K562 (cell line): ENCODE measurements around the gene PDE1A. TPM values are rescaled to one million over a fixed set of nuclear protein-coding genes. Genes with fewer than 3 reads are reported as not detected.

Experiments used
- ATAC-seq: fragments of 200-7000 bp; cut with Tn5 transposase; 3 replicates; pipeline ENCODE4 v1.9.1; 2020; ENCODE audit warnings: moderate library complexity
- BruUV-seq: library from RNA; stranded (reverse); fragments of 400-500 nt; replicated peaks from 2 replicates; lab custom pipeline; 2021; lab: Mats Ljungman, UMichigan
- CTCF ChIA-PET: fragments of 300-600 bp; formaldehyde crosslinking; extraction: SDS; loops from one replicate; lab custom pipeline; 2021; ENCODE audit warnings: low intra/inter-chr PET ratio; lab: Yijun Ruan, JAX
- POLR2A ChIA-PET: fragments of 300-600, 350-650 bp; sonication (Branson Sonifier 250); formaldehyde crosslinking; extraction: SDS; loops from one replicate; lab custom pipeline; 2021; ENCODE audit warnings: antibody characterized with exemption, inconsistent platforms; lab: Yijun Ruan, JAX
- DNase-seq, 4 experiments: peaks; one replicate each; pipeline versions ENCODE4 v3.0.0 to v3.0.0-alpha.2; 2011 to 2018; ENCODE audit warnings: low spot score in 3 of 4, mixed read lengths in 3 of 4; ENCODE audit errors: extremely low read depth in 1 of 4
- FAIRE-seq: peaks from 2 replicates; lab custom pipeline; 2011; peaks lifted over from hg19 to GRCh38; lab: Jason Lieb, UNC
- H2AFZ ChIP-seq: 2 replicates; pipeline ENCODE4 v1.6.0; 2011; ENCODE audit warnings: low read depth, low read length, control low read depth, inconsistent platforms
- H3K27ac ChIP-seq: fragments of 200-600 bp; 3 replicates; pipeline ENCODE4 v1.8.0; 2011; ENCODE audit warnings: low read depth, mild to moderate bottlenecking, control low read depth, inconsistent platforms, low read length, moderate library complexity, mixed read lengths; ENCODE audit errors: extremely low read depth
- H3K27me3 ChIP-seq, 2 experiments: fragments of 300-600 bp in 1 of 2; 2 replicates in 1 of 2; 3 replicates in 1 of 2; pipeline versions ENCODE4 v1.6.0 to v1.8.0; 2011; ENCODE audit warnings: inconsistent platforms in 2 of 2, low read length in 2 of 2, mild to moderate bottlenecking in 1 of 2, mixed read lengths in 1 of 2, moderate library complexity in 1 of 2; ENCODE audit not compliant: control insufficient read depth in 2 of 2, insufficient read depth in 2 of 2
- H3K36me3 ChIP-seq: fragments of 300-600 bp; 3 replicates; pipeline ENCODE4 v1.8.0; 2011; ENCODE audit warnings: mild to moderate bottlenecking, low read length, inconsistent platforms; ENCODE audit not compliant: control insufficient read depth, insufficient read depth
- H3K4me1 ChIP-seq, 2 experiments: fragments of 200-600 bp in 1 of 2; replicated peaks in 1 of 2; 2 replicates in 1 of 2; 3 replicates in 1 of 2; pipeline versions ENCODE4 v1.5.1 to v1.8.0; 2011; ENCODE audit warnings: inconsistent platforms in 2 of 2, low read length in 2 of 2, mild to moderate bottlenecking in 1 of 2, mixed read lengths in 1 of 2, moderate library complexity in 1 of 2; ENCODE audit not compliant: control insufficient read depth in 2 of 2, insufficient read depth in 2 of 2
- H3K4me2 ChIP-seq: 2 replicates; pipeline ENCODE4 v1.6.1; 2011; ENCODE audit warnings: low read length, control low read depth, inconsistent platforms, mixed read lengths; ENCODE audit not compliant: insufficient read depth
- H3K4me3 ChIP-seq: fragments of 200-600 bp; sonication (generic), shearing (Covaris generic); 2 replicates; pipeline ENCODE4 v1.5.1; 2016; ENCODE audit warnings: control low read depth, inconsistent platforms
- H3K79me2 ChIP-seq: fragments of 200-600 bp; 3 replicates; pipeline ENCODE4 v1.8.0; 2011; ENCODE audit warnings: low read length, inconsistent platforms; ENCODE audit not compliant: control insufficient read depth, insufficient read depth
- H3K9ac ChIP-seq, 2 experiments: 2 replicates each; pipeline versions ENCODE4 v1.6.0 to v1.6.1; 2011; ENCODE audit warnings: low read depth in 2 of 2, low read length in 2 of 2, control low read depth in 1 of 2, inconsistent platforms in 1 of 2, mild to moderate bottlenecking in 1 of 2, mixed read lengths in 1 of 2; ENCODE audit not compliant: insufficient read depth in 1 of 2
- H3K9me1 ChIP-seq: one replicate; pipeline ENCODE4 v1.6.0; 2011; ENCODE audit warnings: inconsistent platforms, mild to moderate bottlenecking, low read length, moderate library complexity; ENCODE audit not compliant: control insufficient read depth, insufficient read depth
- H3K9me3 ChIP-seq: replicated peaks from 2 replicates; pipeline ENCODE4 v1.5.1; 2011; ENCODE audit warnings: low read depth, low read length, inconsistent platforms; ENCODE audit not compliant: control insufficient read depth, insufficient read depth
- H4K20me1 ChIP-seq: replicated peaks from 2 replicates; pipeline ENCODE4 v1.6.1; 2011; ENCODE audit warnings: low read length, inconsistent platforms, mixed read lengths; ENCODE audit not compliant: control insufficient read depth, insufficient read depth
- CEBPG ChIP-seq, 3 experiments: fragments of 200-800 bp in 1 of 3; sonication (Bioruptor generic) in 1 of 3; sonication (generic) in 1 of 3; formaldehyde crosslinking in 1 of 3; IDR thresholded peaks in 2 of 3; conservative IDR thresholded peaks in 1 of 3; 2 replicates each; pipeline versions ENCODE4 v1.6.1 to v1.8.0; 2016 to 2022; ENCODE audit warnings: missing compliant biosample characterization in 2 of 3, missing genetic modification characterization in 2 of 3, mild to moderate bottlenecking in 1 of 3, missing genetic modification reagents in 1 of 3
- DEAF1 ChIP-seq: fragments of 450-650 bp; formaldehyde crosslinking; IDR thresholded peaks from 2 replicates; pipeline ENCODE4 v1.4.0; 2020; ENCODE audit warnings: mild to moderate bottlenecking, moderate library complexity
- HDAC6 ChIP-seq: IDR thresholded peaks from 2 replicates; pipeline ENCODE4 v1.6.1; 2012; ENCODE audit warnings: low read depth, mild to moderate bottlenecking, control low read depth, inconsistent platforms, low read length, moderate library complexity
- HEY1 ChIP-seq: fragments of 250-450 bp; sonication (Bioruptor Pico); IDR thresholded peaks from 2 replicates; pipeline ENCODE4 v1.5.0; 2020; ENCODE audit warnings: mild to moderate bottlenecking, moderate library complexity, borderline replicate concordance
- LEF1 ChIP-seq: fragments of 450-650 bp; IDR thresholded peaks from 2 replicates; pipeline ENCODE4 v1.6.1; 2016; ENCODE audit warnings: mild to moderate bottlenecking
- MXD1 ChIP-seq: fragments of 250-450 bp; sonication (Bioruptor Pico); IDR thresholded peaks from 2 replicates; pipeline ENCODE4 v1.8.0; 2021; ENCODE audit warnings: borderline replicate concordance, mild to moderate bottlenecking, moderate library complexity; ENCODE audit not compliant: poor library complexity, severe bottlenecking
- NFYB ChIP-seq: IDR thresholded peaks from 2 replicates; pipeline ENCODE4 v1.6.1; 2011; ENCODE audit warnings: mild to moderate bottlenecking, moderate library complexity; ENCODE audit not compliant: insufficient read length; ENCODE audit errors: extremely low read depth
- NUFIP1 ChIP-seq: fragments of 450-650 bp; IDR thresholded peaks from 2 replicates; pipeline ENCODE4 v1.6.1; 2018; ENCODE audit not compliant: partially characterized antibody
- PHF8 ChIP-seq: fragments of 200-600 bp; sonication (generic); IDR thresholded peaks from 2 replicates; pipeline ENCODE4 v1.6.1; 2012; ENCODE audit warnings: mixed run types, mild to moderate bottlenecking, inconsistent platforms, low read length, moderate library complexity, borderline replicate concordance
- PTTG1 ChIP-seq: fragments of 450-650 bp; IDR thresholded peaks from 2 replicates; pipeline ENCODE4 v1.6.1; 2016; ENCODE audit warnings: low read depth, mild to moderate bottlenecking, missing genetic modification characterization, missing compliant biosample characterization
- SUPT5H ChIP-seq: fragments of 450-650 bp; IDR thresholded peaks from 2 replicates; pipeline ENCODE4 v1.6.1; 2016
- TCF7L2 ChIP-seq: fragments of 150-350 bp; IDR thresholded peaks from 2 replicates; pipeline ENCODE4 v1.6.1; 2016; ENCODE audit warnings: low read depth, mild to moderate bottlenecking, low read length, moderate library complexity
- THAP12 ChIP-seq: fragments of 250-450 bp; sonication (Bioruptor Pico); IDR thresholded peaks from 2 replicates; pipeline ENCODE4 v1.9.0; 2021; ENCODE audit warnings: mild to moderate bottlenecking, inconsistent platforms
- WGBS: fragments of 100-300 bp; shearing (Covaris generic); methylation state at CpG from one replicate; pipeline ENCODE4 v1.1.6; 2016; ENCODE audit warnings: low coverage, mixed read lengths; ENCODE audit not compliant: insufficient coverage; ENCODE audit errors: missing lambda C conversion rate; 5-methylcytosine and 5-hydroxymethylcytosine counted together
- in situ Hi-C: fragments of 300-500 bp; cut with MboI; formaldehyde crosslinking; loops from 4 replicates; pipeline ENCODE4 v1.15.0; 2018; ENCODE audit warnings: inconsistent platforms, mixed read lengths
- intact Hi-C: fragments of 100-400 bp; cut with micrococcal nuclease; formaldehyde crosslinking; loops from 2 replicates; pipeline ENCODE4 v1.14.2; 2022
- polyA plus RNA-seq, 8 experiments: library from polyadenylated mRNA; depleted of rRNA in 4 of 8; stranded (reverse) in 5 of 8; unstranded in 3 of 8; fragments of >200 nt; fragmentation: Nextera tagmentation in 2 of 8; fragmentation: Illumina TruSeq in 1 of 8; extraction: Ambion mirVana in 2 of 8; extraction: Trizol in 1 of 8; gene quantifications; 2 replicates each; pipeline versions ENCODE4 v1.2.1 to v1.2.3, GENCODE V29; 2011 to 2014; ENCODE audit warnings: inconsistent platforms in 1 of 8, missing spikeins in 1 of 8
- total RNA-seq, 7 experiments: library from RNA; depleted of rRNA in 6 of 7; stranded (reverse); fragments of >200 nt in 6 of 7; fragmentation: Illumina TruSeq in 2 of 7; extraction: Trizol in 2 of 7; gene quantifications; 2 replicates each; pipeline versions ENCODE4 v1.2.1 to v1.2.3, GENCODE V29; 2011 to 2021; ENCODE audit warnings: low replicate concordance in 1 of 7
- TF ChIP-seq, protein P1 (sequence below): sonication (generic); formaldehyde crosslinking; IDR thresholded peaks from 2 replicates; pipeline ENCODE4 v1.8.1; 2023; ENCODE audit warnings: mild to moderate bottlenecking, missing genetic modification reagents, moderate library complexity

The PDE1A gene
- total and polyA plus RNA-seq, 9 of the 15 experiments (the other 6 are each of a cell fraction or from before 2014, with no cell fraction given): 0.14 to 0.91 (median 0.32) TPM

- TF ChIP-seq, protein P1, sequence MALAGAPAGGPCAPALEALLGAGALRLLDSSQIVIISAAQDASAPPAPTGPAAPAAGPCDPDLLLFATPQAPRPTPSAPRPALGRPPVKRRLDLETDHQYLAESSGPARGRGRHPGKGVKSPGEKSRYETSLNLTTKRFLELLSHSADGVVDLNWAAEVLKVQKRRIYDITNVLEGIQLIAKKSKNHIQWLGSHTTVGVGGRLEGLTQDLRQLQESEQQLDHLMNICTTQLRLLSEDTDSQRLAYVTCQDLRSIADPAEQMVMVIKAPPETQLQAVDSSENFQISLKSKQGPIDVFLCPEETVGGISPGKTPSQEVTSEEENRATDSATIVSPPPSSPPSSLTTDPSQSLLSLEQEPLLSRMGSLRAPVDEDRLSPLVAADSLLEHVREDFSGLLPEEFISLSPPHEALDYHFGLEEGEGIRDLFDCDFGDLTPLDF: no peak
- no peak for TF ChIP-seq TCF7L2
- TF ChIP-seq PTTG1: no peak
- TF ChIP-seq CEBPG (CRISPR knock-in tag; IDR thresholded peaks at IDR 0.05): no peak
- no peak for TF ChIP-seq CEBPG (tag; conservative IDR thresholded peaks at IDR 0.05 in 1 of 2, IDR thresholded peaks at IDR 0.05 in 1 of 2)
- TF ChIP-seq SUPT5H: no peak
- TF ChIP-seq, all 486 proteins: peak for 0
These were observed 96.2 kb downstream of the PDE1A start (continued) for GRCh38 chr2:182330451-182331305.

GRCh38 chr2:182324665-182325064 is 102.2 kb downstream of the PDE1A start:
- no peak overlapping the region for H2AFZ ChIP-seq
- no peaks in the 10 kb centered on the region for H3K4me1 ChIP-seq
- no peaks in the 10 kb centered on the region for H4K20me1 ChIP-seq
- H3K79me2 ChIP-seq: no peaks in the 10 kb centered on the region
- no peak overlapping the region for H3K27ac ChIP-seq
- no peak overlapping the region for H3K4me2 ChIP-seq
- no peaks in the 10 kb centered on the region for H3K9me1 ChIP-seq
- no peaks in the 10 kb centered on the region for H3K9me3 ChIP-seq
- no peak for DNase-seq
- intact Hi-C loops: no loop called here
- no peaks in the 10 kb centered on the region for H3K27me3 ChIP-seq
- no peak overlapping the region for H3K4me3 ChIP-seq
- 0% methylated on average over 4 of the region's 4 CpGs for WGBS
- BruUV-seq: no TSS peak
- ChIA-PET POLR2A (no interaction called here), CTCF (no interaction called here)
- FAIRE-seq: no peak
- H3K36me3 ChIP-seq: no peaks in the 10 kb centered on the region
- H3K9ac ChIP-seq: no peak overlapping the region
- ATAC-seq: no peak
- in situ Hi-C loops: no loop called here
- TF ChIP-seq MXD1 (no peak), NFYB (no peak), NUFIP1 (no peak), LEF1 (no peak), PHF8 (no peak), DEAF1 (CRISPR knock-in tag) (no peak), THAP12 (CRISPR knock-in tag) (no peak), HEY1 (CRISPR knock-in tag) (no peak), HDAC6 (no peak)
